ENCODE data around the gene IL20. TPM values are rescaled to one million over a fixed set of nuclear protein-coding genes. Genes with fewer than 3 reads are reported as not detected.

IL20 gene
- total RNA-seq, 4 donors from 2014 or later = not detected

GRCh38 chr1:206902702-206903101, 37.3 kb downstream of the IL20 start:
- H3K36me3 ChIP-seq = no peaks in the 10 kb centered on the region
- no peaks in the 10 kb centered on the region for H3K9me3 ChIP-seq
- 63 to 70% methylated on average over 1 of the region's 1 CpG for WGBS, 2 donors (ENCODE audit: low coverage in 1 of 2)
- H3K4me1 ChIP-seq = no peaks in the 10 kb centered on the region
- TF ChIP-seq POLR2AphosphoS5 (IDR thresholded peaks at IDR 0.05) = no peak
- no peak for TF ChIP-seq POLR2A (IDR thresholded peaks at IDR 0.05)
- TF ChIP-seq EP300 (IDR thresholded peaks at IDR 0.05) = no peak
- TF ChIP-seq CTCF (IDR thresholded peaks at IDR 0.05) = no peak
- H3K4me3 ChIP-seq = no peak overlapping the region
- ATAC-seq = no peak
- no peak overlapping the region for H3K27ac ChIP-seq
- peaks cover 10% of the 10 kb centered on the region for H3K27me3 ChIP-seq

- 75 to 89% methylated on average over 1 to 2 of the region's 2 CpGs for WGBS, 2 donors (ENCODE audit: low coverage in 1 of 2)
- Histone ChIP-seq H3K9me3 (no peaks in the 10 kb centered on the region), H3K27ac (no peak overlapping the region), H3K4me1 (peaks cover 0 to 1% (median 0%) of the 10 kb centered on the region in 3 donors), H3K27me3 (peaks cover 17% of the 10 kb centered on the region), H3K4me3 (no peak overlapping the region), H3K36me3 (no peaks in the 10 kb centered on the region)
- no peak for ATAC-seq
- TF ChIP-seq POLR2AphosphoS5 (IDR thresholded peaks at IDR 0.05) (no peak), POLR2A (IDR thresholded peaks at IDR 0.05) (no peak), EP300 (IDR thresholded peaks at IDR 0.05) (no peak), CTCF (IDR thresholded peaks at IDR 0.05) (no peak)
These were observed 38.3 kb downstream of the IL20 start for GRCh38 chr1:206903687-206904086.

GRCh38 chr1:206904423-206905142, 39.2 kb downstream of the IL20 start:
- TF ChIP-seq EP300 (IDR thresholded peaks at IDR 0.05) (no peak), POLR2AphosphoS5 (IDR thresholded peaks at IDR 0.05) (no peak), POLR2A (IDR thresholded peaks at IDR 0.05) (no peak), CTCF (IDR thresholded peaks at IDR 0.05) (no peak)
- no peak overlapping the region for H3K27ac ChIP-seq
- no peak overlapping the region for H3K4me3 ChIP-seq
- H3K36me3 ChIP-seq = no peaks in the 10 kb centered on the region
- H3K27me3 ChIP-seq = peaks cover 18% of the 10 kb centered on the region
- 77 to 96% methylated on average over 5 of the region's 10 CpGs for WGBS, 2 donors (ENCODE audit: low coverage in 1 of 2)
- no peaks in the 10 kb centered on the region for H3K9me3 ChIP-seq
- peaks cover 0 to 10% (median 6%) of the 10 kb centered on the region in 3 donors for H3K4me1 ChIP-seq
- no peak for ATAC-seq

- no peak for ATAC-seq
- no peak for TF ChIP-seq CTCF (IDR thresholded peaks at IDR 0.05)
- peaks cover 0 to 19% (median 10%) of the 10 kb centered on the region in 3 donors for H3K4me1 ChIP-seq
- H3K36me3 ChIP-seq = no peaks in the 10 kb centered on the region
- 57% methylated on average over 2 of the region's 4 CpGs for WGBS, 2 donors (ENCODE audit: low coverage in 1 of 2)
- H3K4me3 ChIP-seq = no peak overlapping the region
- H3K27ac ChIP-seq = no peak overlapping the region
- no peaks in the 10 kb centered on the region for H3K9me3 ChIP-seq
- H3K27me3 ChIP-seq = peaks cover 28% of the 10 kb centered on the region
These were observed 40.1 kb downstream of the IL20 start for GRCh38 chr1:206905295-206906164.
